ENCODE results near the gene MGMT. TPM values are rescaled to one million over a fixed set of nuclear protein-coding genes. Genes with fewer than 3 reads are reported as not detected.
"Not testable (repeated sequence)": the region's sequence is repeated elsewhere in the genome, so short reads cannot be mapped to it uniquely, and the experiment has no call there.

MGMT gene
- total RNA-seq, 4 donors from 2014 or later: 10.9 to 37.7 (median 16.0) TPM

DNA sequence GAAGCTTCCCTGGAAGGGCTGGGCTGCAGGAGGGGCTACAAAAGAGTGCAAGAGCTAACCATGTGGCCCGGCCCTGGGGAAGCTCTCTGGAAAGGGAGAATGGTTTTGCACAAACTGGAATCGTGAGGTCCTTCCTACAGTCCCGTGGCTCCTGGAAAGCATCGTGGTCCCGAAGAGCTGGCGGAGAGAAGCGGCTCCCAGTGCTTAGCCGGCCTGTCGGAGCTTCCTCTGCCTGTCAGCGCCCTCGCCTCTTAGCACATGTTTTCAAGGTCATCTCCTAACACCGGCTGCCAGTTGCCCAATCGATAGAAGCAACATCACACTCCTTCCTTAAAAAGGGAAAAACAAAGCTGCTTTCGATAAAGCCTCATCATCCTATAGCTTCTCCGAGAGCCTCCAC lies 42.1 kb upstream of the MGMT start:
- no peak for TF ChIP-seq CTCF (IDR thresholded peaks at IDR 0.05)
- TF ChIP-seq POLR2A (IDR thresholded peaks at IDR 0.05): no peak
- intact Hi-C loops (cut with DNase I; ENCODE audit: low total_unique reads): no loop called here
- DNase-seq: no peak
- no peaks in the 10 kb centered on the region for H3K4me1 ChIP-seq
- H3K27ac ChIP-seq: no peak overlapping the region
- no peak overlapping the region for H3K4me3 ChIP-seq
- no peaks in the 10 kb centered on the region for H3K27me3 ChIP-seq
- no peaks in the 10 kb centered on the region for H3K9me3 ChIP-seq
- H3K36me3 ChIP-seq: no peaks in the 10 kb centered on the region

DNA sequence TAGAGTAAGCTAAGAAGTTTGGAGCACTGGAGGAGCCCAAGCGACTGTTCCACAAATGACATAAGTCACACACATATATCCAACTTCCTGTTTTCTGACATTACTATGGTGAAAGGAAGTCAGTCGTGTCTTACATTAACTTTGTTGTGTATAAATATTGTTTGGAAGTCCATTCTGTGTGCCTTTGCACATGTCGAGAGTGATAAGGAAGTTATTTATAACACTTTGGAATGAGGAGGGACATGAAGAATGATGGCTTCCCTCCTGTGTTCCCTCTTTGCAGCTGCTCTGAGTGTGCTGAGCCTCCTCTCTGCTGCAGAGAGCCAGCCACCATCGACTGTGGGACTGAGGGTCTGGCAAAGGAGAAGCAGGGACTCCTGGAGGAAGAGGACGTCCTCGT lies 40.4 kb upstream of the MGMT start:
- Histone ChIP-seq H3K9me3 (no peaks in the 10 kb centered on the region), H3K4me3 (no peak overlapping the region), H3K27ac (no peak overlapping the region), H3K36me3 (no peaks in the 10 kb centered on the region), H3K27me3 (no peaks in the 10 kb centered on the region), H3K4me1 (no peaks in the 10 kb centered on the region)
- intact Hi-C loops (cut with DNase I; ENCODE audit: low total_unique reads): no loop called here
- TF ChIP-seq POLR2A (IDR thresholded peaks at IDR 0.05) (no peak), CTCF (IDR thresholded peaks at IDR 0.05) (no peak)
- DNase-seq: no peak

DNA sequence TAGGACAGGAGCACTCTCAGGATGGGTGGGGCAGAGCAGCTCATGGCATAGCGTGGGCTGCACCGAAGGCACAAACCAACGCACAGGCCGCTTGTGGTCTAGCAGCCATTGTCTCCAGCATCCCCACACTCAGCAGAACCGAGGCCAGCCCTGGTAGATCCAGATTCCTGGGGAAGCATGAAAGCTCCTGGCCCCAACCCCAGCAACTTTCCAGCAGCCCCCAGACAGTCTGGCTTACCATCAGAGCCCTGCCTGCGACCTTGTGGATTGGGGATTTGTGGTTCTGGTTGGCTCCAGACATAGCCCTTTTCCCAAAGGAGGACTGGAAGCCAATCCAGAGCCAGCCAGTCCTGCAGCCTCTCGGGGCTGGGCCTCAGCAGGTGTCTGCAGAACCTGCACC lies 33.8 kb upstream of the MGMT start:
- Histone ChIP-seq H3K27me3 (no peaks in the 10 kb centered on the region), H3K36me3 (no peaks in the 10 kb centered on the region), H3K9me3 (no peaks in the 10 kb centered on the region), H3K4me1 (no peaks in the 10 kb centered on the region), H3K27ac (no peak overlapping the region), H3K4me3 (no peak overlapping the region)
- TF ChIP-seq POLR2A (IDR thresholded peaks at IDR 0.05): no peak
- intact Hi-C loops (cut with DNase I; ENCODE audit: low total_unique reads): no loop called here
- no peak for DNase-seq

GRCh38 chr10:129435724-129436123 lies 31.3 kb upstream of the MGMT start:
- intact Hi-C loops (cut with DNase I; ENCODE audit: low total_unique reads); DNase-seq; H3K36me3 ChIP-seq; H3K4me3 ChIP-seq; H3K9me3 ChIP-seq; H3K4me1 ChIP-seq; H3K27ac ChIP-seq; H3K27me3 ChIP-seq: not testable (repeated sequence)

DNA sequence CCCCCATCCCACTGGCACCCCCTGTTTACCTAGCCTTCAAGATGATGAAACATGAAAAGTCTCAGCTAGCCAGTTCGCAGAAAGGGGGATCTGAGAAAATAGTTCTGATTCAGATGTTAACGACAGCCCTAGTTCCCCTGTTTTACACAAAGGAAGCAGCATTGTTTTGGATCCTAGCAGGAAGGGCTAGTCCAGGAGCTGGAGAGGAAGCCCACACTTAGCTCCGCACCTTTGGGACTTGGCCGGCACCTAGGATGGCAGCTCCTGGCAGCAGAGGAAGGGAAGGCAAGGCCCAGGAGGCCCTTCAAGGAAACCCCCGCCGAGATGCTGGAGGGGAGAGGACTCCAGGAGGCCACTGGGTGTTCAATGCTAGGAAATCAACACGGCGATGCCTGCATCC lies 29.0 kb upstream of the MGMT start:
- no peak for TF ChIP-seq CTCF (IDR thresholded peaks at IDR 0.05)

DNA sequence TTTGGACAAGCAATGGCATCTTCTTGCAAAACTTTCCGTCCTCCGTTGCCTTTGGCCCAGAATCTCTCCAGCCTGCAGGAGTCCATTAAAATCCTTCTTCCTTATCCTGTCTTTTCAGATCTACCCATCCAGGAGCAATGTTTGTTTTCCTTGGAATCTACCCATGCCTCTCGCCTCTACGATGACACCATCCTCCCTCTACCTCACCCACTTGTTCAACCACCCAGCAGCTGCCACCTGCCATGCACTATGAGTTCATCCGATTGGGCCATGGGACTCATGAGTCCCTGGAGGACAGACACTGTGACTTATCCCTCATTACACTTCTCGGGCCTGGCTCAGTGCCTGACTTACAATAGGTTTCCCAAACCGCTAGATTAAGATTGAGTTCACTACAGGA lies 26.8 kb upstream of the MGMT start:
- Histone ChIP-seq H3K4me3 (no peak overlapping the region), H3K36me3 (no peaks in the 10 kb centered on the region), H3K27ac (no peak overlapping the region), H3K4me1 (no peaks in the 10 kb centered on the region), H3K27me3 (no peaks in the 10 kb centered on the region), H3K9me3 (no peaks in the 10 kb centered on the region)
- no peak for TF ChIP-seq CTCF (IDR thresholded peaks at IDR 0.05)
- TF ChIP-seq POLR2A (IDR thresholded peaks at IDR 0.05): no peak
- no peak for DNase-seq
- intact Hi-C loops (cut with DNase I; ENCODE audit: low total_unique reads): no loop called here

More for the DNA sequence above, 29.0 kb upstream of the MGMT start:
- H3K27me3 ChIP-seq: no peaks in the 10 kb centered on the region
- H3K36me3 ChIP-seq: no peaks in the 10 kb centered on the region
- H3K27ac ChIP-seq: no peak overlapping the region
- H3K4me3 ChIP-seq: no peak overlapping the region
- H3K9me3 ChIP-seq: no peaks in the 10 kb centered on the region
- intact Hi-C loops (cut with DNase I; ENCODE audit: low total_unique reads): no loop called here
- H3K4me1 ChIP-seq: no peaks in the 10 kb centered on the region
- no peak for DNase-seq
